H1 (cell line): ENCODE data around the gene KSR2. TPM values are rescaled to one million over a fixed set of nuclear protein-coding genes. Genes with fewer than 3 reads are reported as not detected.

Source experiments
- ASH2L ChIP-seq: fragments of 200-600, 300-600 bp; sonication (generic); IDR thresholded peaks from one replicate; pipeline ENCODE4 v1.7.1; 2017; ENCODE audit warnings: low read length
- BCL11A ChIP-seq, 2 experiments: IDR thresholded peaks; one replicate each; pipeline ENCODE4 v1.6.1; 2011; ENCODE audit warnings: low read depth in 2 of 2, low read length in 2 of 2, mild to moderate bottlenecking in 2 of 2
- GABPA ChIP-seq: IDR thresholded peaks from 2 replicates; pipeline ENCODE4 v1.6.1; 2011; ENCODE audit warnings: mild to moderate bottlenecking, low read length, moderate library complexity, borderline replicate concordance; ENCODE audit not compliant: insufficient read depth
- NRF1 ChIP-seq: IDR thresholded peaks from 2 replicates; pipeline ENCODE4 v1.6.1; 2011; ENCODE audit warnings: mild to moderate bottlenecking, low read depth, low read length, improper control_type of control experiment
- SAP30 ChIP-seq: fragments of 300-600 bp; sonication (generic); IDR thresholded peaks from 2 replicates; pipeline ENCODE4 v1.7.1; 2012; ENCODE audit warnings: low read length, moderate library complexity, mild to moderate bottlenecking, inconsistent platforms; ENCODE audit not compliant: insufficient read depth, insufficient replicate concordance
- TAF7 ChIP-seq: optimal IDR thresholded peaks from 2 replicates; pipeline ENCODE3; 2011; ENCODE audit warnings: low read depth, mild to moderate bottlenecking, inconsistent platforms, low read length, moderate library complexity, borderline replicate concordance
- polyA plus RNA-seq, 7 experiments: library from polyadenylated mRNA; depleted of rRNA in 3 of 7; stranded (reverse) in 5 of 7; unstranded in 2 of 7; fragments of >200 nt in 5 of 7; fragments of 200-250 nt in 2 of 7; gene quantifications; 1 replicate in 5 of 7; 2 replicates in 1 of 7; 4 replicates in 1 of 7; pipeline versions ENCODE4 v1.2.1 to v1.2.3, GENCODE V29; 2011 to 2013; ENCODE audit warnings: missing spikeins in 2 of 7, mixed read lengths in 2 of 7
- total RNA-seq: library from RNA; stranded (reverse); fragmentation: NEBNext Ultra II Directional; extraction: Animal tissue kit (Norgen Biotek cat#: 25700); gene quantifications from 2 replicates; pipeline ENCODE4 v1.2.1, GENCODE V29; 2021

Gene KSR2
- total and polyA plus RNA-seq, 2 of the 8 experiments (the other 6 are each of a cell fraction or from before 2014, with no cell fraction given): 0.74 to 2.2 TPM

GRCh38 chr12:117433878-117434277 lies 534.9 kb downstream of the KSR2 start (continued):
- TF ChIP-seq TAF7 (no peak), GABPA (no peak), BCL11A (IDR thresholded peaks at IDR 0.05; ENCODE audit: low read depth in 2 of 2, low read length in 2 of 2) (no peak), ASH2L (no peak), SAP30 (no peak), NRF1 (no peak)
